PC-9 (cell line): Measurements from ENCODE around the gene KPNB1.

Experiments used
- EZH2 ChIP-seq: fragments of 200-600 bp; sonication (generic); IDR thresholded peaks from 2 replicates; pipeline ENCODE4 v1.8.0; 2017; ENCODE audit warnings: antibody characterized with exemption, low read depth
- TF ChIP-seq, protein P1 (sequence below): fragments of 200-600 bp; sonication (generic); conservative IDR thresholded peaks from 2 replicates; pipeline ENCODE4 v1.6.1; 2017; ENCODE audit warnings: mixed run types, antibody characterized with exemption, mild to moderate bottlenecking, moderate library complexity

DNA sequence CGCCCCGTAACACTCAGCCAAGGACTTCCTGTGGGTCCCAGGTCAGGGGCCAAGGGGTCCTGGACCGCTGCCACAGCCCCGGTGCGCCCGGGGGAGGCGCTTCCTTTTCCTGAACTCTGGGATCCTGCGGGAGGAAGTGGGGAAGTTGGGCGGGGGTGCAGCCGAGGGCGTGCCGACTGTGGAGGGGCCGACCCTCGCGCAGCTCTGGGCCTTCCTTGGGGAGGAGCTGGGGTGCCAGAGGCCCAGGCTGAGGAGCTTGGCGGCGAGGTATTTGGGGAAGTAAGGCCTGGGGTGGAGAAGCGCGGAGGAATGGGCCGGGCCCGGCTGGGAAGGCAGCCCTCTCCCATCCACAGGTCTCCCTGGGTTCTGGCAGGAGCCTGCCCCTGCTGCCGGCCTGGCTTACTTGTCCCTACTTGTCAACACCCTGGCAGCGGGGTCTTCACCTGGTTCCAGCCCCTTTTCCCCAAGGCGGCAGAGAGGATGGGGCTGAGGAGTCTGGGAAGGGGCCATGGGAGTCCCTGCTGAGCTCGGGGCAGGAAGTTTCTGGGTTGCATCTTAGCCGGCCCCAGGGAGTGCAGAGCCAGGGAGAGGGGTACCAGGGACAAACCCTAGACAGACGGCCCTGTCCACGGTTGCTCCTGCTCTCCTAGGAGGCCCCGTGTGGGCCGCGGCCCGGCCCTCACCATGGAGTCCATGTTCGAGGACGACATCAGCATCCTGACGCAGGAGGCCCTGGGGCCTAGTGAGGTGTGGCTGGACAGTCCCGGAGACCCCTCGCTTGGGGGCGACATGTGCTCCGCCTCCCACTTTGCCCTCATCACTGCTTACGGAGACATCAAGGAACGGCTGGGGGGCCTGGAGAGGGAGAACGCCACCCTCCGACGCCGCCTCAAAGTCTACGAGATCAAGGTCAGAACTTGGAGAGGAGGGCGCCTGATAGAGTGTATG is 46.0 kb downstream of the KPNB1 start:
- TF ChIP-seq, protein P1, sequence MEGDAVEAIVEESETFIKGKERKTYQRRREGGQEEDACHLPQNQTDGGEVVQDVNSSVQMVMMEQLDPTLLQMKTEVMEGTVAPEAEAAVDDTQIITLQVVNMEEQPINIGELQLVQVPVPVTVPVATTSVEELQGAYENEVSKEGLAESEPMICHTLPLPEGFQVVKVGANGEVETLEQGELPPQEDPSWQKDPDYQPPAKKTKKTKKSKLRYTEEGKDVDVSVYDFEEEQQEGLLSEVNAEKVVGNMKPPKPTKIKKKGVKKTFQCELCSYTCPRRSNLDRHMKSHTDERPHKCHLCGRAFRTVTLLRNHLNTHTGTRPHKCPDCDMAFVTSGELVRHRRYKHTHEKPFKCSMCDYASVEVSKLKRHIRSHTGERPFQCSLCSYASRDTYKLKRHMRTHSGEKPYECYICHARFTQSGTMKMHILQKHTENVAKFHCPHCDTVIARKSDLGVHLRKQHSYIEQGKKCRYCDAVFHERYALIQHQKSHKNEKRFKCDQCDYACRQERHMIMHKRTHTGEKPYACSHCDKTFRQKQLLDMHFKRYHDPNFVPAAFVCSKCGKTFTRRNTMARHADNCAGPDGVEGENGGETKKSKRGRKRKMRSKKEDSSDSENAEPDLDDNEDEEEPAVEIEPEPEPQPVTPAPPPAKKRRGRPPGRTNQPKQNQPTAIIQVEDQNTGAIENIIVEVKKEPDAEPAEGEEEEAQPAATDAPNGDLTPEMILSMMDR = no peak
- no peak for TF ChIP-seq EZH2
